Cardiac muscle cell (in vitro differentiated cells and primary cell): Measurements from ENCODE around the gene ITGAD. TPM values are rescaled to one million over a fixed set of nuclear protein-coding genes. Genes with fewer than 3 reads are reported as not detected.

Experiments used
- DNase-seq, 2 donors: peaks; one replicate each; pipeline versions ENCODE4 v3.0.0 to v3.0.0-alpha.2; 2010 to 2017; ENCODE audit warnings: low read depth in 1 of 2, low spot score in 1 of 2
- H3K27ac ChIP-seq: fragments of 200-600 bp; sonication (generic); 2 replicates; pipeline ENCODE4 v1.5.1; 2016
- H3K27me3 ChIP-seq: fragments of 200-600 bp; sonication (generic); 2 replicates; pipeline ENCODE4 v1.6.0; 2016; ENCODE audit warnings: control low read depth
- H3K36me3 ChIP-seq: fragments of 200-600 bp; sonication (generic); 2 replicates; pipeline ENCODE4 v1.5.1; 2016; ENCODE audit warnings: control low read depth
- H3K4me1 ChIP-seq: fragments of 200-600 bp; sonication (generic); 2 replicates; pipeline ENCODE4 v1.8.1; 2017; ENCODE audit warnings: low read depth, mild to moderate bottlenecking, mixed run types
- H3K4me3 ChIP-seq: fragments of 200-600 bp; sonication (generic); 2 replicates; pipeline ENCODE4 v1.5.1; 2016; ENCODE audit warnings: mild to moderate bottlenecking
- H3K9me3 ChIP-seq: fragments of 200-600 bp; sonication (generic); 2 replicates; pipeline ENCODE4 v1.5.1; 2017; ENCODE audit warnings: low read depth, mild to moderate bottlenecking, control low read depth
- polyA plus RNA-seq: library from polyadenylated mRNA; unstranded; fragments of >200 nt; fragmentation: Nextera tagmentation; extraction: Ambion mirVana; gene quantifications from 2 replicates; pipeline ENCODE4 v1.2.1, GENCODE V29; 2016
- total RNA-seq: library from RNA; depleted of rRNA; stranded (reverse); fragments of >200 nt; gene quantifications from 2 replicates; pipeline ENCODE4 v1.2.3, GENCODE V29; 2016
- TF ChIP-seq, protein P1 (sequence below): IDR thresholded peaks from 2 replicates; pipeline ENCODE4 v1.5.1; 2012; ENCODE audit warnings: low read depth, mild to moderate bottlenecking, low read length

The ITGAD gene
- total and polyA plus RNA-seq, 2 experiments from 2014 or later: not detected

DNA sequence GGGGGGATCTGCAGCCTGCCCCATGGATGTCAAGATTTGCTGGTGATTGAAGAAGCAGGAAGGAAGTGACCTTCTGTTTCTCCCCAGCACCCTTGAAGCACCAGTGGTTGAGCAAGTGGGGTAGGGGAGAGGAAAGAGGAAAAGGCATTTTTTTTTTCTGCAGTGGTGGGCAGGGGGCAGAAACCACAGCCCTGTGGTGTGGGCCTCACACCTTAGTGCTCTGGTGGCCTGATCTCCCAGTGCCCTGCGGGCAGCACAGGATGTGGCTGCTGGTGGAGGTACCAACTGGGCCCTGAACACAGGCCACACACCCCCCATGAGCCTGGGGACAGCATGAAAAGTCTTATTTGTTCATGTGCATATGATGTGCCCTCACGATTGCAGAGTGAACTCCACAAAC is 7.1 kb downstream of the ITGAD start:
- no peak for DNase-seq
- Histone ChIP-seq H3K27ac (no peak overlapping the region), H3K4me1 (no peaks in the 10 kb centered on the region), H3K4me3 (no peak overlapping the region), H3K27me3 (no peaks in the 10 kb centered on the region), H3K36me3 (no peaks in the 10 kb centered on the region), H3K9me3 (no peaks in the 10 kb centered on the region)
- TF ChIP-seq, protein P1, sequence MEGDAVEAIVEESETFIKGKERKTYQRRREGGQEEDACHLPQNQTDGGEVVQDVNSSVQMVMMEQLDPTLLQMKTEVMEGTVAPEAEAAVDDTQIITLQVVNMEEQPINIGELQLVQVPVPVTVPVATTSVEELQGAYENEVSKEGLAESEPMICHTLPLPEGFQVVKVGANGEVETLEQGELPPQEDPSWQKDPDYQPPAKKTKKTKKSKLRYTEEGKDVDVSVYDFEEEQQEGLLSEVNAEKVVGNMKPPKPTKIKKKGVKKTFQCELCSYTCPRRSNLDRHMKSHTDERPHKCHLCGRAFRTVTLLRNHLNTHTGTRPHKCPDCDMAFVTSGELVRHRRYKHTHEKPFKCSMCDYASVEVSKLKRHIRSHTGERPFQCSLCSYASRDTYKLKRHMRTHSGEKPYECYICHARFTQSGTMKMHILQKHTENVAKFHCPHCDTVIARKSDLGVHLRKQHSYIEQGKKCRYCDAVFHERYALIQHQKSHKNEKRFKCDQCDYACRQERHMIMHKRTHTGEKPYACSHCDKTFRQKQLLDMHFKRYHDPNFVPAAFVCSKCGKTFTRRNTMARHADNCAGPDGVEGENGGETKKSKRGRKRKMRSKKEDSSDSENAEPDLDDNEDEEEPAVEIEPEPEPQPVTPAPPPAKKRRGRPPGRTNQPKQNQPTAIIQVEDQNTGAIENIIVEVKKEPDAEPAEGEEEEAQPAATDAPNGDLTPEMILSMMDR: no peak

DNA sequence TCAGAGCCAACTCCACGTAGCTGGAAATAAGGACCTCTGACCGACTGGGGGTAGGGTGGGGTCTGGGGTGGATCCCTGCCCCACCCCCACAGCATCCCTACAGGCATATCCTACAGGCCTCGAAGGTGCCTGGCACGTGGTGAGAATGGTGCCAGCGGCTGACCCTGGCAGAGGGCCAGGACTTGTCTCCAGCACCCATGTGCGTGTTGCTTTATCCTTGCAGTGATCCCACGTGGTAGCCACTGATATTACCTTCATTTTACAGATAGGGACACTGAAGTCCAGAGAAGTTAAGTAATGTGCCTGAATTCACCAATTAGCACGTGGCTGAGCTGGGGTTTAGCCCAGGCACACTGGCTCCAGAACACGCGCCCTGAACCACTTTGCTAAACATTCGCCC is 8.3 kb downstream of the ITGAD start:
- H3K4me3 ChIP-seq: no peak overlapping the region
- TF ChIP-seq, protein P1: no peak
- no peaks in the 10 kb centered on the region for H3K27me3 ChIP-seq
- H3K4me1 ChIP-seq: no peaks in the 10 kb centered on the region
- no peak overlapping the region for H3K27ac ChIP-seq
- DNase-seq: no peak
- H3K9me3 ChIP-seq: no peaks in the 10 kb centered on the region
- H3K36me3 ChIP-seq: no peaks in the 10 kb centered on the region

DNA sequence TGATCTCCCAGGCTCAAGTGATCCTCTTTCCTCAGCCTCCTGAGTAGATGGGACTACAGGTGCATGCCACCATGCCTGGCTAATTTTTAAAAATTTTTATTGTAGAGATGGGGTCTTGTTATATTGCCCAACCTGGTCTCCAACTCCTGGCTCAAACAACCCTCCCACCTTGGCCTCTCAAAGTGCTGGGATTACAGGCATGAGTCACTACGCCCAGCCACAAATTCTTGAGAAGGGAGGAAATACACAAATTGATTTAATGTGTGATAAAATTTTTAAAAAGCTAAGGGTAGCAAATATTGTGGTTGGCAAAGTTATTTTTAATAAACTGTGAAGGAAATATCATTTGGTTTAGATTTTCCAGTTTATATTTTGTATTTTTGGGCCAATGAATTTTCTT is 9.6 kb downstream of the ITGAD start:
- H3K27ac ChIP-seq: no peak overlapping the region
- H3K27me3 ChIP-seq: no peaks in the 10 kb centered on the region
- peak in 1 of 2 donors; percentile 13 for DNase-seq
- no peaks in the 10 kb centered on the region for H3K9me3 ChIP-seq
- H3K36me3 ChIP-seq: no peaks in the 10 kb centered on the region
- no peak overlapping the region for H3K4me3 ChIP-seq
- no peaks in the 10 kb centered on the region for H3K4me1 ChIP-seq
- TF ChIP-seq, protein P1: no peak

DNA sequence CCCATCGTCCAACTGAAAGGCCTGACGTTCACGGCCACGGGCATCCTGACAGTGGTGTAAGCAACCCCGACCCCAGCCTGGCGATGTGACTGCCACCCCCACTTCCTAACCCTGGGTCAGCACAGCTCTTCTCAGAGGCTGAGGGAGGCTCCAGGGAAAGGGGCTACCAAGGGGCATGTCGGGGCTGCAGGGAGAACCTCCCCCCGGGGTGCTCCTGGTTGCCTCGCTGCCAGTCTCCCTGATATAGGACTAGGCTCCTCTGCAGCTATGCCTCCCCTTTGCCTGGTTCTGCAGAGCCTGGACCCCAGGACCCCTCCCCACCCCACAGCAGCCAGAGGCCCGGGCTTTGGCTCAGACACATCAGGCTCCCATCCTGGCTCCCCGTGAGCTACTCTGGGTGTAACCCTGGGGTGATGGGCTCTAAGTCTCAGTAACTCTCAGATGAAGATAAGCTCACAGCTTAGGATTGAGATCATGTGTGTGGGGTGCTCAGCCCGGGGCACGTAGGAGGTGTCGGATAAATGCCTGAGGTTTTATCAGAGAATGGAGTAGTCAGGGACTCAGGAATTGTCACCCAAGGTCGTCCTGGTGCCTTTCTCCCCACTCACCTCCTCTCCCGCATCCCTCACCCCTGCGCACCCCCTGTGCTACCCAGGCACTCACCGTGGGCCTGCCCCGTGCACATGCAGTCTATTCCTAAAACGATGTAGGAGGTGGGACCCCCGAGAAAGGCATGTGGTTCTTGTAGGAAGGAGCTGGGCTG is 10.6 kb downstream of the ITGAD start:
- Histone ChIP-seq H3K36me3 (no peaks in the 10 kb centered on the region), H3K27ac (no peak overlapping the region), H3K4me1 (no peaks in the 10 kb centered on the region), H3K27me3 (peaks cover 5% of the 10 kb centered on the region), H3K4me3 (no peak overlapping the region), H3K9me3 (no peaks in the 10 kb centered on the region)
- TF ChIP-seq, protein P1: no peak
- no peak for DNase-seq

DNA sequence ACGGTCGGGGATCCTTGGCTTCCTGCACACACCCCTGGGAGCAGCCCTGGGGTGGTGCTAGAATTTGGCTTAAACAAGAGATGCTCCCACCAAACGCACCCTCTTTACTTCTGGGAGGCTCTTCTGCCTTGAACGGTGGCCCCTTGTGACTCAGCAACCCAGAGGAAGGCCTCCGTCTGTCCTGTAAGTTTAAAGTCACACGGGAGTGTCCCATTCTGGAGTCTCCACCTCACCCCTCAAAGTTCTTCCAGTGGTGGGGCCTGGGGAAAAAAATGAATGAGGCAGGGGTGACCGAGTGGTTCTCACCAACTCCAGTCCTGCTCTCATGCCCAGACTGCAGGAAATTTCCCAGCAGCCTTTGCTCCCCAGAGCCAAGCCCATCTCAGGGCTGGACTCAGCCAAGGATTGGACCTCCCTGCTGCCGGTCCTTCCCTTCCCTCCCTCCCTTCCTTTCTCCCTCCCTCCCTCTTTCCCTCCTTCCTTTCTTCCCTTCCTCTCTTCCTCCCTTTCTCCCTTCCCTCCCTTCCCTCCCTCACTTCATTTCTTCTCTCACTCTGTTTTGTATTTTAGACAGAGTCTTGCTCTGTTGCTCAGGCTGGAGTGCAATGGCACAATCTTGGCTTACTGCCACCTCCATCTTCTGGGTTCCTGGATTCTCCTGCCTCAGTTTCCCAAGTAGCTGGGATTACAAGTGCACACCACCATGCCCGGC is 11.4 kb downstream of the ITGAD start:
- Histone ChIP-seq H3K4me1 (no peaks in the 10 kb centered on the region), H3K27me3 (peaks cover 5% of the 10 kb centered on the region), H3K9me3 (no peaks in the 10 kb centered on the region), H3K36me3 (no peaks in the 10 kb centered on the region), H3K4me3 (no peak overlapping the region), H3K27ac (no peak overlapping the region)
- TF ChIP-seq, protein P1: no peak
- peak in 1 of 2 donors; percentile 57 for DNase-seq
